Activated CD4-positive, alpha-beta T cell treated with anti-CD3 and anti-CD28 coated beads, Interleukin-2, amount 50 U/mL, for 24 hours (primary cell): ENCODE results near the gene CXCL14.

ENCODE experiments used
- DNase-seq, 2 donors: peaks; one replicate each; pipeline ENCODE4 v3.0.0-alpha.2; 2020; ENCODE audit warnings: low read depth in 1 of 2, low spot score in 1 of 2

The CXCL14 gene

GRCh38 chr5:135578685-135579341 is at the start of gene CXCL14:
Gene CXCL14 (minus strand): TSS chr5:135578991. CDS start chr5:135578778, 213 bp downstream.
- peak in 1 of 2 donors; percentile 7 for DNase-seq

GRCh38 chr5:135626636-135627035 is 47.8 kb upstream of the CXCL14 start:
- DNase-seq, result no peak

- no peak for DNase-seq
Measured at GRCh38 chr5:135625961-135626360, 47.2 kb upstream of the CXCL14 start.

GRCh38 chr5:135625486-135625885 is 46.7 kb upstream of the CXCL14 start:
- DNase-seq, result no peak

GRCh38 chr5:135625061-135625460 is 46.3 kb upstream of the CXCL14 start:
- no peak for DNase-seq

GRCh38 chr5:135623186-135623715 is 44.5 kb upstream of the CXCL14 start:
- DNase-seq, result no peak

- no peak for DNase-seq
Measured at GRCh38 chr5:135615581-135616260, 36.9 kb upstream of the CXCL14 start.

GRCh38 chr5:135615171-135615570 is 36.4 kb upstream of the CXCL14 start:
- no peak for DNase-seq

GRCh38 chr5:135609981-135610380 is 31.2 kb upstream of the CXCL14 start:
- DNase-seq, result no peak

- no peak for DNase-seq
Measured at GRCh38 chr5:135608761-135609443, 30.1 kb upstream of the CXCL14 start.

GRCh38 chr5:135608361-135608760 is 29.6 kb upstream of the CXCL14 start:
- DNase-seq, result no peak

- no peak for DNase-seq
Measured at GRCh38 chr5:135606431-135606830, 27.6 kb upstream of the CXCL14 start.

- no peak for DNase-seq
Measured at GRCh38 chr5:135605221-135605620, 26.4 kb upstream of the CXCL14 start.

- DNase-seq, result no peak
Measured at GRCh38 chr5:135604056-135604455, 25.3 kb upstream of the CXCL14 start.

GRCh38 chr5:135602882-135603721 is 24.3 kb upstream of the CXCL14 start:
- no peak for DNase-seq

GRCh38 chr5:135601466-135601865 is 22.7 kb upstream of the CXCL14 start:
- no peak for DNase-seq

- no peak for DNase-seq
Measured at GRCh38 chr5:135600971-135601381, 22.2 kb upstream of the CXCL14 start.

GRCh38 chr5:135600152-135600570 is 21.4 kb upstream of the CXCL14 start:
- DNase-seq, result no peak

GRCh38 chr5:135599421-135600151 is 20.8 kb upstream of the CXCL14 start:
- no peak for DNase-seq

GRCh38 chr5:135598691-135599395 is 20.1 kb upstream of the CXCL14 start:
- no peak for DNase-seq
